Fibroblast of mammary gland (primary cell): ENCODE results near the gene PCGF3.

Source experiments
- DNase-seq: peaks from one replicate; pipeline ENCODE4 v3.0.0-alpha.2; 2010; ENCODE audit warnings: low read depth
- H3K4me3 ChIP-seq: 2 replicates; pipeline ENCODE4 v1.5.1; 2011; ENCODE audit warnings: low read depth, mild to moderate bottlenecking, low read length, moderate library complexity; ENCODE audit not compliant: control insufficient read depth
- CTCF ChIP-seq: conservative IDR thresholded peaks from 2 replicates; pipeline ENCODE4 v1.5.1; 2011; ENCODE audit warnings: low read depth, low read length, inconsistent platforms; ENCODE audit not compliant: control insufficient read depth, insufficient read depth

PCGF3 gene

GRCh38 chr4:671769-672168 lies 33.9 kb upstream of the PCGF3 start:
- TF ChIP-seq CTCF, result no peak

GRCh38 chr4:673349-674091 lies 32.1 kb upstream of the PCGF3 start:
- H3K4me3 ChIP-seq, result peak overlapping the region; percentile 78
- DNase-seq, result no peak
- no peak for TF ChIP-seq CTCF

More at GRCh38 chr4:671769-672168, 33.9 kb upstream of the PCGF3 start:
- no peak overlapping the region for H3K4me3 ChIP-seq
- no peak for DNase-seq

GRCh38 chr4:674172-675035 lies 31.2 kb upstream of the PCGF3 start, which contains the start of the genes ATP5ME and MYL5:
ATP5ME (minus strand) TSS chr4:674276; CDS start chr4:674247, 29 bp downstream.
MYL5 (plus strand) TSS chr4:674542; CDS start chr4:678027, 3,485 bp downstream.
- peak; percentile 94 for DNase-seq
- peak; percentile 41 for TF ChIP-seq CTCF
- peak within 1 kb of the TSS; percentile 78 for H3K4me3 ChIP-seq

- peak overlapping the region; percentile 67 for H3K4me3 ChIP-seq
- no peak for DNase-seq
- TF ChIP-seq CTCF, result no peak
These were observed 30.4 kb upstream of the PCGF3 start for GRCh38 chr4:675036-675882.

- TF ChIP-seq CTCF, result no peak
- DNase-seq, result no peak
- no peak overlapping the region for H3K4me3 ChIP-seq
These were observed 29.4 kb upstream of the PCGF3 start for GRCh38 chr4:675980-676870.

GRCh38 chr4:676871-677235 lies 28.8 kb upstream of the PCGF3 start:
- no peak overlapping the region for H3K4me3 ChIP-seq
- DNase-seq, result no peak
- no peak for TF ChIP-seq CTCF
